ENCODE data around the gene TRIM37. TPM values are rescaled to one million over a fixed set of nuclear protein-coding genes. Genes with fewer than 3 reads are reported as not detected.
"Not testable (repeated sequence)": the region's sequence is repeated elsewhere in the genome, so short reads cannot be mapped to it uniquely, and the experiment has no call there.

The TRIM37 gene
- total RNA-seq, 1 donor from 2014 or later = 31.4 TPM

DNA sequence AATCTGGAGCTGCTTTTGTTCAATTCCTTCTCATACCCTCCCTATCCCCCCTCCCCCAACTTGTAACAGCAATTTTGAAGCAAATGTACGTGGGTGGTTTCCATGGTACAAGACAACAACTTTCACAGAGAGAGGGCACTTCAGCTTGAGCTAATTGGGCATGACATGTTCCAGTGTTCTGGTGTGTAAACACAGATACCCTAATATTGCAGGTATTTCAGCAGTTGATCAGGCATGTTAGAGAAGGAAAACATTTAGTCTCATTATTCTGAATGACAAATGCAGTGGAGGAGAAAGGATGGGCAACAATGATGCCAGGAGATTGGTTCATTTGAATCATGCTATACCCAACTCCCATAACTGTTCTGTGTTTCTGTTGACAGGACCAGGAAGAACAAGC lies 137.5 kb downstream of the TRIM37 start:
- intact Hi-C loops (cut with micrococcal nuclease) = no loop called here
- Mint-ChIP-seq H3K36me3 (ENCODE audit: low read depth) (no peaks in the 10 kb centered on the region), H3K4me3 (ENCODE audit: low read depth) (no peak overlapping the region), H3K4me1 (ENCODE audit: low read depth) (peaks cover 5% of the 10 kb centered on the region), H3K9me3 (no peaks in the 10 kb centered on the region), H3K27me3 (ENCODE audit: low read depth) (peaks cover 2% of the 10 kb centered on the region), H3K27ac (no peak overlapping the region)
- DNase-seq (ENCODE audit: low spot score) = no peak

DNA sequence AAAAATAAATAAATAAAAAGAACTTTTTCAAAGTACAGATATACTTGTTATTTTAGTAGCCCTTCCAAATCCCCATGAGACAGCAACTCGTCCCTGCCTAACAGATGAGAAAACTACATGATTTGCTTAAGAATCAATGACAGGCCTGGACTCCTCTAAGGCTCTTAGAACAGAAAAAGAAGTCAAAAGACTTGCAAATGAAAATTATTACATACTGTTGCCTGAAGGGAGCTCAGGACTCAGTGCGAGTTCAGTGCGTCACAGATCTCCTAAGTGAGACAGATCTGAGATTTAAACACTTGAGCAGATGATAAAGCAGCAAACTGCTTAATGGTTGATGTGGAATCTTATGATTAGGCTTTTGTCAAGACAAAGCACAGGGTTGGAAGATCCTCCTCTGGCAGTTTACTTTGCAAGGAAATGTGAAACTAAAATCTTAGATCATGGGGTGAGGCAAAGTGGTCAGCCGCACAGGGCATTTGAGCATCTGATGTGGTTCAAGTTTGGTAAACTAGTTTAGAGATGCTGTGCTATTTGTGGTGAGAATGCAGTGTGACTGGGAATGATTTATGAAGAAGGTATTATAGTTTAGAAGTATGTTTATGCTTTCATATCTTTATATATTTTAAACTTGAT lies 138.1 kb downstream of the TRIM37 start:
- Mint-ChIP-seq H3K4me3 (ENCODE audit: low read depth) (no peak overlapping the region), H3K9me3 (no peaks in the 10 kb centered on the region), H3K36me3 (ENCODE audit: low read depth) (no peaks in the 10 kb centered on the region), H3K27ac (no peak overlapping the region), H3K4me1 (ENCODE audit: low read depth) (peaks cover 5% of the 10 kb centered on the region), H3K27me3 (ENCODE audit: low read depth) (peaks cover 2% of the 10 kb centered on the region)
- intact Hi-C loops (cut with micrococcal nuclease) = no loop called here
- DNase-seq (ENCODE audit: low spot score) = no peak

DNA sequence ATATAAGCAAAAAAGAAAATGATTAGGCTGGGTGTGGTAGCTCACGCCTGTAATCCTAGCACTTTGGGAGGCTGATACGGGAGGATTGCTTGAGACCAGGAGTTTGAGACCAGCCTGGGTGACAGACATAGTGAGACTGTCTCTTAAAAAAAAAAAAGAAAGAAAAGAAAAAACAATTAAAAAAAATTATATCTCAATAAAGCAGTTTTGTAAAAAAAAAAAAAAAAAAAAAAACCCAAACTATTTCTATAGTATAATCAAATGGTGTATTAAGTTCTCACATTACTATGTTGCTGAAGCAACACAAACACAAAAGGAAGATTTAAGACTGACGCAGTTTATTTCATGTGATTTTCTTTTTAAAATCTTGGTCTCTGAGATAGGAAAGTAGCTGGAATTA lies 140.5 kb downstream of the TRIM37 start:
- Mint-ChIP-seq H3K27me3 (ENCODE audit: low read depth) (peaks cover 2% of the 10 kb centered on the region), H3K36me3 (ENCODE audit: low read depth) (no peaks in the 10 kb centered on the region), H3K4me3 (ENCODE audit: low read depth) (no peak overlapping the region), H3K27ac (no peak overlapping the region), H3K9me3 (no peaks in the 10 kb centered on the region), H3K4me1 (ENCODE audit: low read depth) (peaks cover 5% of the 10 kb centered on the region)
- DNase-seq (ENCODE audit: low spot score) = no peak
- intact Hi-C loops (cut with micrococcal nuclease) = no loop called here

DNA sequence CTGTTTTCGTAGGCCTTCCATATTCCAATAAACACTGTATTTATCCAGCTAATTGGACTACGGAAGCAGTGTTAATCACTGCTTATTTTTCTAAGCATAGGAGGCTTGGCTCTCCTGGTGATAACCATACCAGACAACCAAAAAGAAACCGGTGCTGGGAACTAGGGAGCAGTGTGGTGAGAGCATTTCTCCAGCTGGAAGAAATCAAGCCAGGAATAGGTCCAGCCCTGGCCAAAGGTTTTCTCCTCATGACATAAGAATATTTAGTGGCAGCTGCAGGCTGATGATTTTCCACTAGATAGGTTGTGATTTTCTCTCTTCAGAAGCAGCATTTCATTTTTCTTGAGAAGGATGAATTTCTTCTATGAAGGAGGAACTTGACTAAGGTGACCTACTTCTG lies 141.5 kb downstream of the TRIM37 start:
- Mint-ChIP-seq H3K9me3 (no peaks in the 10 kb centered on the region), H3K27ac (no peak overlapping the region), H3K4me3 (ENCODE audit: low read depth) (no peak overlapping the region), H3K27me3 (ENCODE audit: low read depth) (peaks cover 2% of the 10 kb centered on the region), H3K36me3 (ENCODE audit: low read depth) (no peaks in the 10 kb centered on the region), H3K4me1 (ENCODE audit: low read depth) (peaks cover 5% of the 10 kb centered on the region)
- no peak for DNase-seq (ENCODE audit: low spot score)
- intact Hi-C loops (cut with micrococcal nuclease) = no loop called here

DNA sequence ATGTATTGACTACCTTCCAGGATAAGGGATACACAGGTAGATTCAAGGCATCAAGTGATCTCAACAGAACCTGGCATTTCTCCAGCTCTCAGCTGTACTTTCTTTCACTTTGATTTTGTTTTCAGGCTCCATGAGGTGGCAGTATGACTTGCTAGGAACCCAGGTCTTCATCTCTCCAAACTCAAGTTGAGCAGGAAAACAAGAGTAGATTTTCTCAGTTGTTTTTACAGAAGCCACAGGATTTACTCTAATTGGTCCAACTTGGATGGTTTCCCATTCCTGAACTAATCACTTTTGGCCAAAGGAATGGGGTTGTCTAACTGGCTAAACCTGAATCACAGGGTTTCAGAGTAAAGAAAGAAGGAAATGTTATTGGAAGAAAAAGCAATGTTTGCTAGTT lies 146.6 kb downstream of the TRIM37 start:
- no peak for DNase-seq (ENCODE audit: low spot score)
- H3K27ac Mint-ChIP-seq = no peak overlapping the region
- no peaks in the 10 kb centered on the region for H3K9me3 Mint-ChIP-seq
- H3K27me3 Mint-ChIP-seq (ENCODE audit: low read depth) = no peaks in the 10 kb centered on the region
- no peaks in the 10 kb centered on the region for H3K36me3 Mint-ChIP-seq (ENCODE audit: low read depth)
- H3K4me3 Mint-ChIP-seq (ENCODE audit: low read depth) = no peak overlapping the region
- intact Hi-C loops (cut with micrococcal nuclease) = no loop called here
- H3K4me1 Mint-ChIP-seq (ENCODE audit: low read depth) = no peaks in the 10 kb centered on the region

DNA sequence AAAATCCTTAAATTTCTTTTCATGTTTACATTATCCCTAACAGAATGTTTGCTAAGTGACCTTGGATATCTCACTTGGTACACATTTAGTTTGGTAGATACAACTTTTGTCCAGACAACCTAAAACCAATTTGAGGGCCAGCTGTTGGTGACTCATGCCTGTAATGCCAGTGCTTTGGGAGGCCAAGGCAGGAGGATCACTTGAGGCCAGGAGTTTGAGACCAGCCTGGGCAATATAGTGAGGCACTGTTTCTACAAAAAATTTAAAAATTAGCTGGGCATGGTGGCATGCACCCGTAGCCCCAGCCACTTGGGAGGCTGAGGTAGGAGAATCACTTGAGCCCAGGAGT lies 149.0 kb downstream of the TRIM37 start:
- H3K4me3 Mint-ChIP-seq (ENCODE audit: low read depth); H3K27ac Mint-ChIP-seq; H3K9me3 Mint-ChIP-seq; H3K27me3 Mint-ChIP-seq (ENCODE audit: low read depth); H3K36me3 Mint-ChIP-seq (ENCODE audit: low read depth); H3K4me1 Mint-ChIP-seq (ENCODE audit: low read depth); intact Hi-C loops (cut with micrococcal nuclease); DNase-seq (ENCODE audit: low spot score): not testable (repeated sequence)

DNA sequence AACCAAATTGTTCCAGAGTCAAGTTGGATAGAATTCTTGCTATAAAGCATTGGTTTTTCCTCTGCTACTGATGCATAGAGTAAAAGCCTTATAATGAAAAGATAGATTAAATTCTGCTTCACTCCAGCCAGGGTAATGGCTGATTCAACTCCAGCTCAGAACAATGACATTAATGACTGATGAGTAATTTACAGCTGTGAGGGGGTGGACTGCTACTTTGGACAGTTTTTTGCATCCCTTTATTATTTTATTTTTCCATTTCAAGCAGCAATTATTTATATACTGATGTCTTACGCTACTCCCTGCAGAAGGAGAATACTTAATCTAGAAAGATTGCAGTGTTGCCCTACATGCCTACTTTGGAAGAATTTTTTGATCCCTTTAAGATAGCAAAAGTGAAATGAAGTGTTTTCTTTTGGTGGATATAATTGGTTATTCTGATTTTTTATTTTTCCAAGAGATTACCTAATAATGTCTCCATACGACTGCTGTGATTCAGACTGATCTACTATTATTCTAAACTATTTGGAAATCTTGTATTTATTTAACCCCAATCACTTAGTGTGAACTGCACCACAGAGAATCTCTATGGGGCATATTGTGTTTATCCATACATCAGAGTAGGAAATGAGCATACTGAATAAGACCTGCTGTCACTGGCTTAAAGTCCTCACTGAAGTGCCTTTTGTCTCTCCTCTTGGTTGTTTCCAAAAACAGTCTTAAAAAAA lies 149.5 kb downstream of the TRIM37 start:
- intact Hi-C loops (cut with micrococcal nuclease) = no loop called here
- Mint-ChIP-seq H3K36me3 (ENCODE audit: low read depth) (no peaks in the 10 kb centered on the region), H3K27ac (no peak overlapping the region), H3K4me1 (ENCODE audit: low read depth) (peaks cover 5% of the 10 kb centered on the region), H3K4me3 (ENCODE audit: low read depth) (no peak overlapping the region), H3K27me3 (ENCODE audit: low read depth) (no peaks in the 10 kb centered on the region), H3K9me3 (peaks cover 10% of the 10 kb centered on the region)
- DNase-seq (ENCODE audit: low spot score) = no peak

DNA sequence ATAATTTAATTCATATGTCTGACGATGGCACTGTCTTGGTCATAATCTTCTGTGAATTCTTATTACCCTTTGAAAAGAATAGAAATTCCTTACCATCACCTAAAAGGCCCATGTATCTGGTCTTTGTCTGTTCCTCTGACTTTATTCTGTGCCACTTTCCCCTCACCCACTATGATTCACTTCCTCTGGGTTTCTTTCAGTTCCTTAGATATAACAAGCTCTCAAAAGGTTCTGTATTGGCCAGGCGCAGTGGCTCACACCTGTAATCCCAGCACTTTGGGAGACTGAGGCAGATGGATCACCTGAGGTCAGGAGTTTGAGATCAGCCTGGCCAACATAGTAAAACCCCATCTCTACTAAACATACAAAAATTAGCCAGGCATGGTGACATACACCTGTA lies 152.3 kb downstream of the TRIM37 start:
- H3K27me3 Mint-ChIP-seq (ENCODE audit: low read depth); intact Hi-C loops (cut with micrococcal nuclease); DNase-seq (ENCODE audit: low spot score); H3K4me1 Mint-ChIP-seq (ENCODE audit: low read depth); H3K4me3 Mint-ChIP-seq (ENCODE audit: low read depth); H3K36me3 Mint-ChIP-seq (ENCODE audit: low read depth); H3K27ac Mint-ChIP-seq: not testable (repeated sequence)
- H3K9me3 Mint-ChIP-seq = peaks cover 32% of the 10 kb centered on the region

DNA sequence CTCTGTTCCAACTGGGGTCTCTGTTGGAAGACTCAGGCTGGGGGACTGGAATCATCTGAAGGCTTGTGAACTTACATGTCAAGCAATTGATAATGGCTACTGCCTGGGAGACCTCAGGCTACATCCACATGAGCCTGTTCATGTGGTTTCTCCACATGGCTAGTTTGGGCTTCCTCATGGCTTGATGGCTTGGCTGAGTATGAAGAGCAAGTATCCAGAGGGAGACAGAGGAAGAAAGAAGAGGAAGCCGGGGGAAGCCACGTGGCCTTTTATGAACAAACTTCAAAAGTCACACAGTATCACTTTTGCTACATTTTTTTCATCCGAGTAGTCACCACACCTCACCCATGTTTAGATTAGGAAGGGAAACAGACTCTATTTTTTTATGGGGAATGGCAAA lies 158.9 kb downstream of the TRIM37 start:
- H3K4me3 Mint-ChIP-seq (ENCODE audit: low read depth) = no peak overlapping the region
- H3K36me3 Mint-ChIP-seq (ENCODE audit: low read depth) = peaks cover 4% of the 10 kb centered on the region

DNA sequence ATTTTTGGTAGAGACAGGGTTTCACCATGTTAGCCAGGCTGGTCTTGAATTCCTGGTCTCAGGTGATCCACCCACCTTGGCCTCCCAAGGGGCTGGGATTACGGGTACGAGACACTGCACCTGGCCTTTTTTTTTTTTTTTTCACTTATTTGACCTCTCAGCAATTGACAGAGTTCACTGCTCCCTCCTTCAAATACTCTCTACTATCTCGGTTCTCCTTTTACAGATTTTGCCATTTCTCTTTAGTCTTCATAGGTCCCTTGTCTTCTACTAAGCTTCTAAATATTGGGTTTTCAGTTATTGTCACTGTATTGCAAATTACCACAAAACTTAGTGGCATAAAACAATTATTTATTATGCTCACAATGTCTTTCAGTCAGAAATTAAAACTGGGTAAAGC lies 159.3 kb downstream of the TRIM37 start:
- peaks cover 4% of the 10 kb centered on the region for H3K36me3 Mint-ChIP-seq (ENCODE audit: low read depth)
- no peaks in the 10 kb centered on the region for H3K4me1 Mint-ChIP-seq (ENCODE audit: low read depth)
- DNase-seq (ENCODE audit: low spot score) = no peak
- H3K27ac Mint-ChIP-seq = no peak overlapping the region
- intact Hi-C loops (cut with micrococcal nuclease) = no loop called here
- H3K9me3 Mint-ChIP-seq = peaks cover 41% of the 10 kb centered on the region
- peaks cover 4% of the 10 kb centered on the region for H3K27me3 Mint-ChIP-seq (ENCODE audit: low read depth)
- H3K4me3 Mint-ChIP-seq (ENCODE audit: low read depth) = no peak overlapping the region

More for the DNA sequence above, 158.9 kb downstream of the TRIM37 start:
- Mint-ChIP-seq H3K9me3 (peaks cover 41% of the 10 kb centered on the region), H3K4me1 (ENCODE audit: low read depth) (no peaks in the 10 kb centered on the region), H3K27me3 (ENCODE audit: low read depth) (peaks cover 4% of the 10 kb centered on the region), H3K27ac (no peak overlapping the region)
- intact Hi-C loops (cut with micrococcal nuclease) = no loop called here
- no peak for DNase-seq (ENCODE audit: low spot score)

DNA sequence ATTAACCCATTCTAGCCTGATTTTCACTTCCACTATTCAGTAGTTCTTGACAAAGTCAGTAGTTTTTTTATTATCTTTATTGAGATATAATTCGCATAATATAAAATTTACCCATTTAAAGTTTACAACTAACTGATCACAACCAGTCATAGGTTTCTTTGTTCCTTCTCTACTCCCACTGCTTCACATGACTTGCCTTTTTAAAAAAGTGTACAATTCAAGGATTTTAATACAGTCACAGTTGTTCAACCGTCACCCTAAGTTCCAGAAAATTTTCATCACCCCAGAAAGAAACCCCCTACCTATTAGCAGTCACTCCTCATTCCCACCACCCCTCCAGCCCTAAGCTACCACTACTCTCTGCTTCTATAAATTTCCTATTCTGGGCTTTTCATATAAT lies 162.5 kb downstream of the TRIM37 start:
- no peak overlapping the region for H3K27ac Mint-ChIP-seq
- no peak overlapping the region for H3K4me3 Mint-ChIP-seq (ENCODE audit: low read depth)
- peaks cover 6% of the 10 kb centered on the region for H3K27me3 Mint-ChIP-seq (ENCODE audit: low read depth)
- intact Hi-C loops (cut with micrococcal nuclease) = no loop called here
- H3K4me1 Mint-ChIP-seq (ENCODE audit: low read depth) = no peaks in the 10 kb centered on the region
- no peaks in the 10 kb centered on the region for H3K36me3 Mint-ChIP-seq (ENCODE audit: low read depth)
- DNase-seq (ENCODE audit: low spot score) = no peak
- H3K9me3 Mint-ChIP-seq = peaks cover 16% of the 10 kb centered on the region

DNA sequence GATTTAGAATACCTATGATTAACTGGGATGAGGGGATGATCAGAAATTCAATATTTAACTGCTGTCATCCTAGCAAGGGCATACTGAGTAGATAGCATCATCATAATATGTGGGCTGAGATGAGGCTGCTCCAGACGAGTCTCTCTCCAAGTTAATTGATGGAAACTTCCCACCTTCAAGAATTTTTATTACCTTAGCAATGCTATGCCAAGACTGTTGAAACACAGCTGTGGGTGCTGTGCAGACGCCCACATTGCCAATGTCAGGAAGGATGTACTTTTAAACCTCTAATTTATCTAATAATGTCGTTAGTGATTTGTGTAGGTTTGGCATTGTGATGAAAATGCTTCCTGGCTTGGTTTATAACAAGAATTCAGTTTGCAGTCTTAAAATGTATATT lies 170.4 kb downstream of the TRIM37 start:
- Mint-ChIP-seq H3K36me3 (ENCODE audit: low read depth) (no peaks in the 10 kb centered on the region), H3K4me1 (ENCODE audit: low read depth) (no peaks in the 10 kb centered on the region), H3K27me3 (ENCODE audit: low read depth) (peaks cover 9% of the 10 kb centered on the region), H3K27ac (no peak overlapping the region), H3K9me3 (no peaks in the 10 kb centered on the region), H3K4me3 (ENCODE audit: low read depth) (no peak overlapping the region)
- DNase-seq (ENCODE audit: low spot score) = no peak
- intact Hi-C loops (cut with micrococcal nuclease) = no loop called here

DNA sequence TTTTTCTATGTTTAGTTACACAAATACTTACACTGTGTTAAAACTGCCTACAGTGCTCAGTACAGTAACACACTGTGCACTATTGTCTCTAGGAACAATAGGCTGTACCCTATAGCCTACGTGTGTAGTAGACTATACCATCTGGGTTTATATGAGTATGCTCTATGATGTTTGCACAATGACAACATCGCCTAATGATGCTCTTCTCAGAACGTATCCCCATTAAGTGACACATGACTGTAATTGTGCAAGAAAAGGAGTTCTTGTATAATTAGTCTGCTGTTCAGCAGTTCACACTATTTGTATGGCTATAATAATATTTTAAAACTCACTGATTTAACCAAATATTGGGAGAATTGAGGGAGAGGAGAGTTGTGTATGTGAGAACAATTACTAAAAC lies 173.7 kb downstream of the TRIM37 start:
- intact Hi-C loops (cut with micrococcal nuclease) = no loop called here

More for the DNA sequence above, 173.7 kb downstream of the TRIM37 start:
- no peak for DNase-seq (ENCODE audit: low spot score)
- Mint-ChIP-seq H3K4me1 (ENCODE audit: low read depth) (no peaks in the 10 kb centered on the region), H3K9me3 (no peaks in the 10 kb centered on the region), H3K27ac (no peak overlapping the region), H3K4me3 (ENCODE audit: low read depth) (no peak overlapping the region), H3K36me3 (ENCODE audit: low read depth) (no peaks in the 10 kb centered on the region), H3K27me3 (ENCODE audit: low read depth) (peaks cover 16% of the 10 kb centered on the region)

Measured in activated T-helper 2 cell treated with anti-CD3 and anti-CD28 coated beads, Interferon-gamma antibody, Interleukin-2, Interleukin-4, amounts not matched to agents 10 μg/mL and 5 μg/mL and 100 μg/mL, durations not matched to agents 14 hours and 24 hours and 36 hours (primary cell).